Liver (tissue), 9 donors: ENCODE measurements around the gene OLA1. TPM values are rescaled to one million over a fixed set of nuclear protein-coding genes. Genes with fewer than 3 reads are reported as not detected.

Source experiments
- DNase-seq: peaks from one replicate; pipeline ENCODE4 v3.0.0-alpha.2; 2017; ENCODE audit warnings: low spot score
- H3K27ac ChIP-seq, 2 donors: one replicate each; pipeline ENCODE4 v1.7.0; 2013; ENCODE audit warnings: inconsistent platforms in 2 of 2, low read length in 2 of 2, control low read depth in 1 of 2, low read depth in 1 of 2, mild to moderate bottlenecking in 1 of 2
- H3K27me3 ChIP-seq, 4 donors: one replicate each; pipeline versions ENCODE4 v1.6.1 to v1.7.0; 2013; ENCODE audit warnings: low read length in 3 of 4, inconsistent platforms in 1 of 4, mild to moderate bottlenecking in 1 of 4, moderate library complexity in 1 of 4; ENCODE audit not compliant: control insufficient read depth in 4 of 4, insufficient read depth in 4 of 4
- H3K36me3 ChIP-seq, 4 donors: one replicate each; pipeline versions ENCODE4 v1.6.1 to v1.7.0; 2013; ENCODE audit warnings: low read length in 3 of 4, mild to moderate bottlenecking in 3 of 4, low read depth in 1 of 4, moderate library complexity in 1 of 4; ENCODE audit not compliant: control insufficient read depth in 4 of 4, insufficient read depth in 3 of 4
- H3K4me1 ChIP-seq, 4 donors: one replicate each; pipeline versions ENCODE4 v1.6.1 to v1.7.0; 2013; ENCODE audit warnings: low read length in 3 of 4, mild to moderate bottlenecking in 3 of 4, moderate library complexity in 1 of 4; ENCODE audit not compliant: control insufficient read depth in 4 of 4, insufficient read depth in 4 of 4
- H3K4me3 ChIP-seq, 3 donors: one replicate each; pipeline versions ENCODE4 v1.6.1 to v1.7.0; 2013; ENCODE audit warnings: low read length in 3 of 3, control low read depth in 1 of 3, low read depth in 1 of 3, mild to moderate bottlenecking in 1 of 3
- H3K9ac ChIP-seq, 2 donors: one replicate each; pipeline ENCODE4 v1.7.0; 2013; ENCODE audit warnings: low read length in 2 of 2, mild to moderate bottlenecking in 2 of 2, moderate library complexity in 2 of 2, control low read depth in 1 of 2, low read depth in 1 of 2
- H3K9me3 ChIP-seq, 4 donors: one replicate each; pipeline versions ENCODE4 v1.6.1 to v1.7.0; 2013; ENCODE audit warnings: low read length in 3 of 4; ENCODE audit not compliant: control insufficient read depth in 4 of 4
- ATF3 ChIP-seq: IDR thresholded peaks from 2 replicates; pipeline ENCODE4 v1.6.1; 2016; ENCODE audit warnings: antibody characterized with exemption
- CTCF ChIP-seq: fragments of 150-350 bp; IDR thresholded peaks from 2 replicates; pipeline ENCODE4 v1.5.1; 2017; ENCODE audit warnings: improper control_type of control experiment, low read depth, low read length; ENCODE audit not compliant: missing input control
- EGR1 ChIP-seq, 2 donors: IDR thresholded peaks; 2 replicates each; pipeline ENCODE4 v1.6.1; 2016 to 2018; ENCODE audit warnings: antibody characterized with exemption in 2 of 2, low read depth in 2 of 2
- FOXA1 ChIP-seq: IDR thresholded peaks from 2 replicates; pipeline ENCODE4 v1.6.1; 2016; ENCODE audit warnings: antibody characterized with exemption
- FOXA2 ChIP-seq: IDR thresholded peaks from 2 replicates; pipeline ENCODE4 v1.6.1; 2016; ENCODE audit warnings: antibody characterized with exemption
- GABPA ChIP-seq, 2 donors: IDR thresholded peaks in 1 of 2; conservative IDR thresholded peaks in 1 of 2; 2 replicates each; pipeline ENCODE4 v1.6.1; 2016; ENCODE audit warnings: antibody characterized with exemption in 2 of 2, mild to moderate bottlenecking in 1 of 2, moderate library complexity in 1 of 2
- HNF4A ChIP-seq, 2 donors: conservative IDR thresholded peaks; 2 replicates each; pipeline ENCODE4 v1.6.1; 2016; ENCODE audit warnings: antibody characterized with exemption in 2 of 2, mild to moderate bottlenecking in 2 of 2
- HNF4G ChIP-seq: IDR thresholded peaks from 2 replicates; pipeline ENCODE4 v1.6.1; 2016; ENCODE audit warnings: antibody characterized with exemption
- JUND ChIP-seq, 2 donors: IDR thresholded peaks; 2 replicates each; pipeline ENCODE4 v1.6.1; 2016; ENCODE audit warnings: antibody characterized with exemption in 2 of 2
- MAX ChIP-seq: IDR thresholded peaks from 2 replicates; pipeline ENCODE4 v1.6.1; 2016; ENCODE audit warnings: antibody characterized with exemption
- NR2F2 ChIP-seq: IDR thresholded peaks from 2 replicates; pipeline ENCODE4 v1.6.1; 2016; ENCODE audit warnings: antibody characterized with exemption
- RAD21 ChIP-seq, 2 donors: IDR thresholded peaks; 2 replicates each; pipeline ENCODE4 v1.6.1; 2016; ENCODE audit warnings: antibody characterized with exemption in 2 of 2, mild to moderate bottlenecking in 2 of 2
- REST ChIP-seq: IDR thresholded peaks from 2 replicates; pipeline ENCODE4 v1.6.1; 2016; ENCODE audit warnings: antibody characterized with exemption, mild to moderate bottlenecking
- RXRA ChIP-seq, 2 donors: IDR thresholded peaks; 2 replicates each; pipeline ENCODE4 v1.6.1; 2017 to 2018; ENCODE audit warnings: antibody characterized with exemption in 2 of 2, mild to moderate bottlenecking in 1 of 2
- SP1 ChIP-seq: IDR thresholded peaks from 2 replicates; pipeline ENCODE4 v1.6.1; 2018; ENCODE audit warnings: antibody characterized with exemption, mild to moderate bottlenecking
- TAF1 ChIP-seq: conservative IDR thresholded peaks from 2 replicates; pipeline ENCODE4 v1.6.1; 2016; ENCODE audit warnings: antibody characterized with exemption, mild to moderate bottlenecking
- YY1 ChIP-seq: IDR thresholded peaks from 2 replicates; pipeline ENCODE4 v1.6.1; 2016; ENCODE audit warnings: antibody characterized with exemption, mild to moderate bottlenecking
- ZBTB33 ChIP-seq: IDR thresholded peaks from 2 replicates; pipeline ENCODE4 v1.6.1; 2016; ENCODE audit warnings: antibody characterized with exemption
- WGBS: extraction: QIAGEN DNeasy Blood & Tissue Kit; methylation state at CpG from one replicate; pipeline ENCODE4 v1.1.7; 2013; 5-methylcytosine and 5-hydroxymethylcytosine counted together
- polyA plus RNA-seq, 2 donors: library from polyadenylated mRNA; stranded (reverse) in 1 of 2; unstranded in 1 of 2; fragments of 200-250 nt in 1 of 2; fragments of >200 nt in 1 of 2; fragmentation: Nextera tagmentation in 1 of 2; extraction: Ambion mirVana in 1 of 2; gene quantifications; one replicate each; pipeline versions ENCODE4 v1.2.1 to v1.2.3, GENCODE V29; 2013 to 2015
- total RNA-seq, 2 donors: library from RNA; depleted of rRNA; stranded (reverse); fragments of >200 nt; gene quantifications; one replicate each; pipeline ENCODE4 v1.2.3, GENCODE V29; 2014
- donor health status: healthy.
- donor health status: healthy.
- donor health status: healthy.
- donor health status: healthy.
- donor health status: healthy.

The OLA1 gene
- total and polyA plus RNA-seq, 4 donors, result 23.4 to 38.1 (median 32.3) TPM

GRCh38 chr2:174263997-174264396, 15.7 kb upstream of the OLA1 start:
- Histone ChIP-seq H3K27ac (no peak overlapping the region), H3K4me1 (no peaks in the 10 kb centered on the region), H3K27me3 (no peaks in the 10 kb centered on the region), H3K36me3 (no peaks in the 10 kb centered on the region), H3K9ac (no peak overlapping the region), H3K4me3 (no peak overlapping the region), H3K9me3 (no peaks in the 10 kb centered on the region)
- WGBS, result 85% methylated on average over 3 of the region's 3 CpGs
- TF ChIP-seq JUND (IDR thresholded peaks at IDR 0.05), result no peak
- no peak for TF ChIP-seq HNF4G
- no peak for TF ChIP-seq NR2F2
- no peak for TF ChIP-seq REST
- TF ChIP-seq ZBTB33, result no peak
- TF ChIP-seq FOXA2, result no peak
- TF ChIP-seq YY1, result no peak
- no peak for TF ChIP-seq HNF4A (conservative IDR thresholded peaks at IDR 0.05)
- no peak for TF ChIP-seq FOXA1
- no peak for TF ChIP-seq CTCF
- TF ChIP-seq MAX, result no peak
- no peak for TF ChIP-seq SP1
- TF ChIP-seq RXRA (IDR thresholded peaks at IDR 0.05), result no peak
- TF ChIP-seq RAD21 (IDR thresholded peaks at IDR 0.05), result no peak
- TF ChIP-seq EGR1 (IDR thresholded peaks at IDR 0.05; ENCODE audit: low read depth in 2 of 2), result no peak
- no peak for TF ChIP-seq TAF1
- TF ChIP-seq GABPA (IDR thresholded peaks at IDR 0.05 in 1 of 2, conservative IDR thresholded peaks at IDR 0.05 in 1 of 2), result no peak
- TF ChIP-seq ATF3, result no peak
- no peak for DNase-seq

GRCh38 chr2:174259981-174260380, 11.6 kb upstream of the OLA1 start:
- TF ChIP-seq ATF3 (no peak), JUND (IDR thresholded peaks at IDR 0.05) (no peak), ZBTB33 (no peak), HNF4A (conservative IDR thresholded peaks at IDR 0.05) (no peak), FOXA2 (no peak), RAD21 (IDR thresholded peaks at IDR 0.05) (no peak), NR2F2 (no peak)
- H3K27ac ChIP-seq, result no peak overlapping the region
- H3K27me3 ChIP-seq, result no peaks in the 10 kb centered on the region
- H3K4me1 ChIP-seq, result no peaks in the 10 kb centered on the region
- WGBS, result 6% methylated on average over 1 of the region's 1 CpG
- DNase-seq, result no peak
- no peak overlapping the region for H3K4me3 ChIP-seq
- no peak overlapping the region for H3K9ac ChIP-seq
- no peaks in the 10 kb centered on the region for H3K9me3 ChIP-seq
- H3K36me3 ChIP-seq, result no peaks in the 10 kb centered on the region
